Kidney epithelial cell (primary cell): ENCODE data around the gene SRRM4. TPM values are rescaled to one million over a fixed set of nuclear protein-coding genes. Genes with fewer than 3 reads are reported as not detected.

Source experiments
- DNase-seq: peaks from one replicate; pipeline ENCODE4 v3.0.0-alpha.2; 2010; ENCODE audit warnings: low read depth
- H3K27me3 ChIP-seq: 2 replicates; pipeline ENCODE4 v1.6.0; 2011; ENCODE audit warnings: low read length; ENCODE audit not compliant: control insufficient read depth, insufficient read depth
- H3K36me3 ChIP-seq: 2 replicates; pipeline ENCODE4 v1.5.1; 2011; ENCODE audit warnings: low read length; ENCODE audit not compliant: control insufficient read depth, insufficient read depth
- H3K4me3 ChIP-seq: 2 replicates; pipeline ENCODE4 v1.5.1; 2011; ENCODE audit warnings: low read depth, mild to moderate bottlenecking, control low read depth, low read length
- total RNA-seq: library from RNA; depleted of rRNA; stranded (reverse); fragments of >200 nt; gene quantifications from 2 replicates; pipeline ENCODE4 v1.2.3, GENCODE V29; 2015
- TF ChIP-seq, protein P1 (sequence below): IDR thresholded peaks from 2 replicates; pipeline ENCODE4 v1.5.1; 2011; ENCODE audit warnings: mild to moderate bottlenecking, moderate library complexity, low read length, control low read depth, inconsistent platforms; ENCODE audit not compliant: insufficient read depth, poor library complexity, severe bottlenecking

The SRRM4 gene
- total RNA-seq, 1 donor from 2014 or later: 0.42 TPM

DNA sequence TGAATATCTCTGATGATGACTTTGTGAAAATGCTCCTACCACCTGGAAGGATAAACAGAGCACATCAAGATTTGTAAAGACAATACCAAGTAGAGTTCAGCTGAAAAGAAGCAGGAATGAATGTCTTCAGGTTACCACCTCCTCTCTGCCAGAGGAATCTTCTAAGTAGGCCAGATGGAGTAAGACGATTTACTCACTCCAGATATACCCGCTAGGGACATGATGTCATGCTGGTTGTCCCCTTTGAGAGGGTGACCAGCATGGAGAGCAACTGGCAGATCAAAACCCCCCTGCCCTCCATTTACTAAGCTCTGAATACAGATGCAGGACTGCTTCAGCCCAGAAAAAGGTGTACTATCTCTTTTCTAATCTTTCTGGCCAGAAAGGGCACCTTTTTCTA, 158.1 kb downstream of the SRRM4 start:
- Histone ChIP-seq H3K4me3 (no peak overlapping the region), H3K27me3 (no peaks in the 10 kb centered on the region), H3K36me3 (no peaks in the 10 kb centered on the region)
- DNase-seq: no peak
- TF ChIP-seq, protein P1, sequence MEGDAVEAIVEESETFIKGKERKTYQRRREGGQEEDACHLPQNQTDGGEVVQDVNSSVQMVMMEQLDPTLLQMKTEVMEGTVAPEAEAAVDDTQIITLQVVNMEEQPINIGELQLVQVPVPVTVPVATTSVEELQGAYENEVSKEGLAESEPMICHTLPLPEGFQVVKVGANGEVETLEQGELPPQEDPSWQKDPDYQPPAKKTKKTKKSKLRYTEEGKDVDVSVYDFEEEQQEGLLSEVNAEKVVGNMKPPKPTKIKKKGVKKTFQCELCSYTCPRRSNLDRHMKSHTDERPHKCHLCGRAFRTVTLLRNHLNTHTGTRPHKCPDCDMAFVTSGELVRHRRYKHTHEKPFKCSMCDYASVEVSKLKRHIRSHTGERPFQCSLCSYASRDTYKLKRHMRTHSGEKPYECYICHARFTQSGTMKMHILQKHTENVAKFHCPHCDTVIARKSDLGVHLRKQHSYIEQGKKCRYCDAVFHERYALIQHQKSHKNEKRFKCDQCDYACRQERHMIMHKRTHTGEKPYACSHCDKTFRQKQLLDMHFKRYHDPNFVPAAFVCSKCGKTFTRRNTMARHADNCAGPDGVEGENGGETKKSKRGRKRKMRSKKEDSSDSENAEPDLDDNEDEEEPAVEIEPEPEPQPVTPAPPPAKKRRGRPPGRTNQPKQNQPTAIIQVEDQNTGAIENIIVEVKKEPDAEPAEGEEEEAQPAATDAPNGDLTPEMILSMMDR: no peak

DNA sequence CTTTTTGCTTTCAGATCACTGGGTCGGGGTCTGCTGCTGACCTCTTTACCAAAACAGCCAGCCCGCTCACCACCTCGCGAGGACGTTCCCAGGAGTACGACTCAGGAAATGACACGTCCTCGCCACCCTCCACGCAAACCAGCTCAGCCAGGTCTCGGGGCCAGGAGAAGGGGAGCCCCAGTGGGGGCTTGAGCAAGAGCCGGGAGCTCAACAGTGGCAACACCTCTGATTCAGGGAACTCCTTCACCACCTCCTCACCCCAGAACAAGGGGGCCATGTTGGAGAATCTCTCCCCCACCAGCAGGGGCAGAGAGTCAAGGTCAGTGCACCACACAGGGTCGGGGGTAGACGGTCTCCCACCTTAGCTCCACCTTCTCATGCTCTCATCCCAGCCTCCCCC, 164.0 kb downstream of the SRRM4 start:
- no peaks in the 10 kb centered on the region for H3K36me3 ChIP-seq
- no peaks in the 10 kb centered on the region for H3K27me3 ChIP-seq
- TF ChIP-seq, protein P1: no peak
- H3K4me3 ChIP-seq: no peak overlapping the region
- DNase-seq: no peak

DNA sequence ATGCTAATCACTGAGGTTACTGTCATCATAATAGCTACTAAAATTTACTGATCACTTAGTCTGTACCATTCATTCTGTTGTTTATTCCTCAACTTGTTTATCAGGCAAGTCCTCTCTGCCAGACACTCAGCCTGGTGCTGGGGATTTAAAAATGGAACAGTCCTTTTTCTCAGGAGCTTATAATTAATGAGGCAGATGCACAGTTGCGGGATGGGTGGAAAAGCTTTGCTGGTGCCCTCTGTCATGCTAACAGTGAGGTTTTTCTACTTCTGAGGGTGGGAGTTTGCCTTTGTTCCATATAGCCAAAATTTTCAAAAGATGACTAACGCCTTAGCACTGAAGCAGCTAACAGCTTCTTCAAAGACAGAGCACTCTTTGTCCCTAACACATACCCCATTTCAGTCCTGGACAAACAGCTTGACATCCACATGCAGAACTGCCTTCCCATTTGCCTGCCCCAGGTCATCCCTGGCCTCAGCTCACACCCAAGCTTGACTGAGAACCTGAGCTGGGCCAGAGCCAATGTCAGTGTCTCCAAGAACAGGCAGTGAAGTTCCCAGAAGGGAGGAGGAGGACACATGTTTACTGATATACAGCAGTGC, 166.6 kb downstream of the SRRM4 start:
- DNase-seq: no peak

DNA sequence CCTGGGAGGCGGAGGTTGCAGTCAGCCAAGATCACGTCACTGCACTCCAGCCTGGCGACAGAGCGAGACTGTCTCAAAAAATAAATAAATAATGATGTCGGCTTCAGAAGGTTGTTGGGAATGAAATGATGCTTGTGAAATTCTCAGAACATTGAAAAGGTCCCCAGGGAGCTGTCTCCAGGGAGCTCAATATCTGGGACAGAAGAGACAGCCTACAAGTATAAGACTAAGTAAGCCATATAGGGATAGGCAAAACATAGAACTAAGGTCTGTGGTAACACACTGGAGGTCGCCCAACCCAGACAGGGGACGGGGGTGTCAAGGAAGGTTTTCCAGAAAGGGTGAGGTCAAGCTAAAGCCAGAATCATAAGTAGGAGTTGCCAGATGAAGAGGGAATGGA, 167.9 kb downstream of the SRRM4 start:
- no peaks in the 10 kb centered on the region for H3K36me3 ChIP-seq
- TF ChIP-seq, protein P1: no peak
- no peaks in the 10 kb centered on the region for H3K27me3 ChIP-seq
- H3K4me3 ChIP-seq: no peak overlapping the region
- no peak for DNase-seq

More for the DNA sequence above, 166.6 kb downstream of the SRRM4 start:
- TF ChIP-seq, protein P1: no peak
- Histone ChIP-seq H3K27me3 (no peaks in the 10 kb centered on the region), H3K4me3 (no peak overlapping the region), H3K36me3 (no peaks in the 10 kb centered on the region)

DNA sequence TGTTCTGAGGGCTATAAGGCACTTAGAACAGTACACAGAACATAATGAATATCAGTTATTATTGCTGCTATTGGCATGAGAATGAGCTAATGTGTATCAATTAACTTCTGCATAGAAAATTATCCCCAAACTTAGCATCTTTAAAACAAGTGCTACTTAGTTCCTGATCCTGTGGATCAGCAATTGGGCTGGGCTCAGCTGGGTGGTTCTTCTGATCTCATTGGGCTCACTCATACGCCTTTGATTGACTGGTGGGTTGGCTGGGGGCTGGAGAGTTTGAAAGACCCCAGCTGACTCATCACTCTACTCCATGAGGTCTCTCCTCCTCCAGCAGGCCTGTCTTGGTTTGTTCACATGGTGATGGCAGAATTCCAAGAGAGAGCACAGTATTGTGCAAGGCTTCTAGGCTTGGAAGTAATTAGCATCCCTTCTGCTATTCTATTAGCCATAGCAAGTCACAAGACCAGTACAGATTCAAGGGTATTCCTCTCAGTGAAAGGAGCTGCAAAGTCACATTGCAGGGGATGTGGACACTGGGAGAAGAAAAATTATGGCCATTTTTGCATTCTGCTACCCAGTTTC, 170.2 kb downstream of the SRRM4 start:
- H3K27me3 ChIP-seq: peaks cover 2% of the 10 kb centered on the region
- no peaks in the 10 kb centered on the region for H3K36me3 ChIP-seq
- DNase-seq: no peak
- no peak overlapping the region for H3K4me3 ChIP-seq
- TF ChIP-seq, protein P1: no peak
